GM23248 (cell line): ENCODE results near the gene ASPSCR1.

ENCODE experiments used
- EZH2 ChIP-seq: fragments of 200-600 bp; sonication (generic); IDR thresholded peaks from 2 replicates; pipeline ENCODE4 v1.6.1; 2018; ENCODE audit warnings: antibody characterized with exemption, mild to moderate bottlenecking; ENCODE audit not compliant: insufficient read depth, poor library complexity, severe bottlenecking
- EZH2phosphoT487 ChIP-seq: fragments of 200-600 bp; sonication (generic); IDR thresholded peaks from 2 replicates; pipeline ENCODE4 v1.6.1; 2018; ENCODE audit warnings: antibody characterized with exemption, moderate library complexity, mild to moderate bottlenecking, low read depth; ENCODE audit not compliant: insufficient read depth

- TF ChIP-seq EZH2 = no peak
- no peak for TF ChIP-seq EZH2phosphoT487
These were observed 70.0 kb downstream of the ASPSCR1 start for GRCh38 chr17:82047379-82047778.
